HG03457 (cell line): ENCODE data around the gene INHBB.

Experiments
- ATAC-seq: cut with Tn5 transposase; IDR thresholded peaks from one replicate; pipeline ENCODE4 v1.9.1; 2021; ENCODE audit warnings: moderate number of reproducible peaks; ENCODE audit not compliant: unreplicated experiment

INHBB gene

DNA sequence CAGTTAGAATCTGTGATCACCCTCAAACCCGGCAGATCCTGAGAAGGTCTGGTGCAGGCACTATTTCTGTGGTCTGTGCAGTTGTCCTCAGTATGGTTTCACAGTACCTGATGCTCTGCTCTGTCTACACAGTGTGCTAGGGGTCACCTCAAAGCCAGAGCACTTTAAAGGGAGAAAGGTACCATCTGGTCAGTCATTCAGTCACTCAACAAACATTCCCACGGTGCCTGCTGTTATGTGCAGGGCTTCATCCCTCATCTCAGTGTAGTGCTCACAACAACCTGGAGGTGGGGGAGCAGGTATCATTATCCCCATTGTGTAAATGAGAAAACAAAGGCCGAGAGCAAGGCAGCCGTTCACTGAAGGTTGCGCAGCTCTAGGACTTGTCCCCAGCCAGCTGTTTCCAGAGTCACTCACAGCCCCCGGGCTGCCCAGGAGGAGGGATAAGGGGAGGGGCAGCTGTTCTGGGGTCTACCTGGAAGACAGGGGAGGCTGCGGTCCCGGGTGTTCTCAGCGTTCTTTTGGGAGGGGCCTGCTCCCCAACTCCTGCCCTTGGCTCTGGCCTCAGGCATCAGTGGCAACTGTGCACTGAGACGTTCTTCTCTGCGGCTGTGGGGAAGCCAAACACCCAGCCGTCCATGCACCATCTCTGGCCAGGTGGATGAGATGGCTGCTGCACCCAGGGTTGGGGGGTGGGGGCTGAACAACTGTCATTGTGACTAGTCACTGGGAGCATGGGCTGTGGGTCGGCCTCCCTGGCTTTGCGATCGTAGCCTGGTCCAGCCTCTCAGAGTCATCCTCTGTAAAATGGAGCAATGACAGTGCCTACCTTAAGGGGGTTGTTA, 9.2 kb downstream of the INHBB start:
- ATAC-seq: no peak

DNA sequence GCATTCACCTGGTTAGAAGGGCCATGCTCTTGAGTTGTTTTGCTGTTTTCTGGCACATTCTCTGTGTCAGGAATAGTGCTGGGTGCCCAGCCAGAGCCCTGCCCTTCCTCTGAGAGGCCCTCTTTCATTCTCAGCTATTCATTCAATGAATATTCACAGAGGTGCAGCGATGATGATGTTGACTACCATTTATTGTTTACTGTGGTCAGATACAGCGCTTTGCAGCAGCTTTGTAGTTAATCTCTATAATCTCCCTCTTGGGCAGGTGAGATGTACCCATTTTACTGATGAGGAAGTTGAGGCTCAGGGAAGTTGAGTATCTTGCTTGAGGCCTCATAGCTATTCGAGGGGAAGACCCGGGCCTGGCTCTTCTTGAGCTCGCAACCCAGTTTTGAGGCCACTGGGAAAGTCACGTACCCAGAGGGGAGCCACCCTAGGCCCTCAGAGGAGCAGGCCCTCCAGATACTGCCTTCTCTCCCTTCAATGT, 9.9 kb downstream of the INHBB start:
- no peak for ATAC-seq

DNA sequence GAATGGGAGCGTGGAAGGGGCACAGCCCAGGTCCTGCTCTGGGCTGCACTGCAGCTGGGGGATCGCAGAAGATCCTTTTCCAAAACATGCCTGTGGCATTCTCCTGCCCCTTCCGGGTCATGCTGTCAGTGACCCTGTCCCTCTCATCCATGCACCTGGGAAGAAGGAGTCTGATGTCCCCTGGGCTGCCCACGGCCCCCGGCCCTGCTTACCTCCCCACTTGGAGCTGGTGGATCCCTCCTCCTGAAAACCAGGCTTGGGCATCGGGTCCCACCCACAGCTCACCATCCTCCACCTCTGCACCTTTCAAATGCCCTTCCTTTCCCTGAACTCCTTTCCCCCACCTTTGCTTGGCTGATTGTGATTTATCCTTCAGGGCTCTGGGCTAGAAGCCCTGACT, 11.8 kb downstream of the INHBB start:
- no peak for ATAC-seq

GRCh38 chr2:120358734-120359465, 13.0 kb downstream of the INHBB start:
- ATAC-seq: no peak

- no peak for ATAC-seq
These were observed 14.4 kb downstream of the INHBB start for GRCh38 chr2:120360307-120360855.

- ATAC-seq: no peak
These were observed 17.0 kb downstream of the INHBB start for GRCh38 chr2:120362926-120363325.

GRCh38 chr2:120365236-120365793, 19.4 kb downstream of the INHBB start:
- no peak for ATAC-seq

DNA sequence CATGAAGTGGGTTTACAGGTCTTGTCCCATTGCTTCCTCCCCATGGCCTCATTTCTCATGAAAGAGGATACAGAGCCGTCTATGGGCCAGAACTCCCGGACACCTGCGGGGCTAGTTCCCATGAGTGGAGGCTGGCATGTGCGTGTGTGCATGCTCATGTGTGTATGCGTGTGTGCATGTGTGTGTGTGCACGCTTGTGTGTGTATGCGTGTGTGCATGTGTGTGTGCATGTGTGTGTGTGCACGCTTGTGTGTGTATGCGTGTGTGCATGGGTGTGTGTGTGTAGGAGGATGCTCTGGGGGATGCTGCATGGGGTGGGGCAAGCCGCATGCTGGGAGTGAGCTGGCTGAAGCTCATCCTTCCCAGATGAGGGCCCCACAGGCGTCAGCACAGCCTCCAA, 20.8 kb downstream of the INHBB start:
- no peak for ATAC-seq

DNA sequence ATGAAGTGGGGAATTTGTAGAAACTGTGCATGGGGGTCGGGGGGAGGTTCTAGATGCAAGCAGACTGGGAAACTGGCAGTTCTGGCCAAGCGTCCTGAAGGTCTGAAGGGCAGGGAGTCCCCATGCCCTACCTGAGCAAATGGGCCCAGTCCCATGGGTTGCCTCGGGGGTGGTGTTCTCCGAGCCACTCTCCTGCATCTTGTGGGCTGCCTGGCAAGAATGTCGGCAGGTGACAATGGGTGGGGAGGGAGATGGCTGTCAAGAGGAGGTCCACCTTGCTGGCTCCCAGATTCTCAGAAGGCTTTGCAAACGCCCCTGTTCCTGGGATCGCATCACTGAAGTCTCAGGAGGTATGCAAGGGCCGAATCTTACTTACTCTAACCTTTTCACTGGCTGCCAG, 21.3 kb downstream of the INHBB start:
- ATAC-seq: no peak

DNA sequence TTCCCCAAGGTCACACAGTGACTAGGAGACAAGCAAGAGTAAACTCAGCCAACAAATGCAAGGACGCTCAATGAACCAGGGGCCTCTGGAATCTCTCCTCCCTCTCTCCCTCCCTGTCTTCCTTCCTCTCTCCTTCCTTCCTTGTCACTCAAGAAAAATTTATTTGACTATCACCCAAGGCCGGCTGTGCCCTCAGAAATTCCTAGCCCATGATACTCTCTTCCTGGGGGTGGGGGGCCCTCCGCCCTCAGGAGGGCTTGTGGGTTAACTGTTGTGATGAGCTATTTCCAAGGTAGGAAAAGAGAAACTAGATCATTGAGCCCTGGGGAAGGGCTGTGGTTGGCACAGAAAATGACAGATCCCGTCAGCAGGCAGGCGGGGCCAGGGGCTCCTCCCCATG, 21.7 kb downstream of the INHBB start:
- no peak for ATAC-seq

GRCh38 chr2:120368086-120368485, 22.1 kb downstream of the INHBB start:
- no peak for ATAC-seq

GRCh38 chr2:120369250-120369649, 23.3 kb downstream of the INHBB start:
- no peak for ATAC-seq

DNA sequence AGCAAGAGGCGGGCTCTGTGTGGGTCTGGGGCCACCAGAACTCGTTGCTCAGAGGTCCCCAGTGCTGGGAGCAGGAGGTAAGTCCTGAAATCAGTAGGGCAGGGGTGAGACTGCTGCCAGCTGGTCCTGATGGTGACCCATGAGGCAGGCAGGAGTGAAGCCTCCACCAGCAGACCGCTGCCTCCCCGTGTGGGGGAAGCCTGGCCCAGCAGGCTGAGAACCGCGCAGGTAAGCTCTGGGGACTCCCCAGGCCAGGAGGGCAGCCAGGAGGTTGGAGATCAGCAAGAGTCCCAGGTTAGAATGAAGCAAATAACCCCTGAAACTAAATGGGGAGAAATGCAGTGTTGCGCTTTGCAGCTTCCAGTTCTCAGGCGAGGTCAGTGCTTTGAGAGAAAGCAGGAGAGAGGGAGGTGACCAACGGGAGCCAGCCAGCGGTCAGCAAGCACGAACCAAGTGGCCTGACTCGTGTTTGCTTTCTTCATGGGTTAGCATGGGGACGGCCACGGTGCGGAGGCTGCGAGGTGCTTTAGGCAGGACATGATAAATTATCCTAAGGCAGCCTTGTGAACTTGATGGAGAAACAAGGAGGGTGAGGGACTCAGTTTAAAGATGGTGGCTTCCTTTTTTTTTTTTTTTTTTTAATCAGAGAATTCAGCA, 26.2 kb downstream of the INHBB start:
- ATAC-seq: no peak

GRCh38 chr2:120372816-120373215, 26.9 kb downstream of the INHBB start:
- no peak for ATAC-seq

DNA sequence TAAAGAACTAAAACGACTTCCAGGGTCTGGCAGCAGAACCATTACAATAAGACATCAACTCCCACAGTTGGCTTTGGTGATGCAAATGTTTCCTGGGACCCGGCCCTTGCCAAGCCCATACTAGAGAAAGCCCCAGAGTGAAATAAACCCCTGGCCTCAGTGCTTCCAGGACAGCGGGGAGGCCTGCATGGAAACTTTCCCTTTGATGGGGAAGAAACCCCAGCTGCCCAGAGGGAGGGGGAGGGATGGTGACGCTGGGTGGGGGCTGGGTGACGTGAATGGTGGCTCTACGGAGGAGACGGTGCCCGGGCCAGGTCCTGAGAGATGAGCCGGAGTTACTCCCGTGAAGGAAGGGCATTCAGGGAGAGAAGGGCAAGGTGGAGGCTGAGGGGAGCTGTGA, 27.5 kb downstream of the INHBB start:
- no peak for ATAC-seq

GRCh38 chr2:120374821-120375220, 28.9 kb downstream of the INHBB start:
- no peak for ATAC-seq

DNA sequence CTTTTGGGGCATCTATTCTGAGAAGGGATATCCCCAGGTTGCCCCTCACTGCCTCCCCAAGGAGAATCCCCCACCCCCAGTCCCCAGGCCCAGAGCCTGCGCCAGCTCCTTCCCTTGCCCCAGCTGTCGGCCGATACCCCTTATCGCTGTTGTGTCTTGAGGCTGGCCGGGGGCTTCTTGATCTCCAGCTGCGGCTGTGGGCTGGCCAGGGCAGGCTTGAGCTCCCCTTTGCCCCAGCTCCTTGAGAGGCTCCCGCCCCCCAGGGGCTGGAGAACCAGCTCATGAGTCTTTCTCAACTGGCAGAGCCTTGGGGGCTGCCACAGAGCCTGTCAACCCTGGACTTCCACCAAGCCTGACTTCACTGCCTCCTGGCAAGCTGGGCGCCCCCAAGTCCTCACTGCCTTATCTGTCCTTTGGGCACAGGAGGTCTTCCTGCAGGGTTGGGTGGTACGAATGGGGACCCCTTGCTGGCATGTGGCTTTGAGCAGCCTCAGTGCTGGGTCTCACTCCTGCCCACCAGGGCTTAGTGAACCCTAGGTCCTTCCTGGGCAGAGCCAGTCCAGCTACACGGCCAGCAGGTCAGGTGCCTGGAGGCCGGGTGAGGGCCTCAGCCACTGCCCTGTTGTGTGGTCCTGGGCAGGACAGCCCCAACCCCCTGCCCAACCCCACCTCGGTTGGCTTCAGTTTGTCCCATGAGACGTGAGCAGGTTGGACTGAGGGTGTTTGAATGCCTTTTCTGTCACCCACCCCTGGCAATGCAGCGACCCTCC, 29.5 kb downstream of the INHBB start:
- ATAC-seq: no peak

DNA sequence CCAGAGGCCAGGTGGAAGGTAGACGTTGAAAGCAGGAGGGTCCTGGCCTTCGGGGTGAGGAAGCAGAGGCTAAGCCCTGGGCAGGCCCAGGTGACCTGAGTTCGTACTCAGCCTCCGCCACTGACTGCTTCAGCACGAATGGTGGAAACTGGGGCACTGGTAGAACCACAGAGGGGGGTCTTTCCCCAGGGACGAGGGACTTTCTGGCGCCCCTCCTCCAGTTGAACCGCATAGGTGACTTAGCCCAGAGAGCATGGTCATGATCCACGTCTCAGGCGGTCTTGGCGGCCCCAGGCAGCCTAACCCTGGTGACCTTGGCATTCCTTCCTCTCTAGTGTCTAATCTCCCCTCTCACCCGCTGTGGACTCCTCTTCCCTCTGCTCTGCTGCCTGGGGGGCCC, 30.2 kb downstream of the INHBB start:
- no peak for ATAC-seq

DNA sequence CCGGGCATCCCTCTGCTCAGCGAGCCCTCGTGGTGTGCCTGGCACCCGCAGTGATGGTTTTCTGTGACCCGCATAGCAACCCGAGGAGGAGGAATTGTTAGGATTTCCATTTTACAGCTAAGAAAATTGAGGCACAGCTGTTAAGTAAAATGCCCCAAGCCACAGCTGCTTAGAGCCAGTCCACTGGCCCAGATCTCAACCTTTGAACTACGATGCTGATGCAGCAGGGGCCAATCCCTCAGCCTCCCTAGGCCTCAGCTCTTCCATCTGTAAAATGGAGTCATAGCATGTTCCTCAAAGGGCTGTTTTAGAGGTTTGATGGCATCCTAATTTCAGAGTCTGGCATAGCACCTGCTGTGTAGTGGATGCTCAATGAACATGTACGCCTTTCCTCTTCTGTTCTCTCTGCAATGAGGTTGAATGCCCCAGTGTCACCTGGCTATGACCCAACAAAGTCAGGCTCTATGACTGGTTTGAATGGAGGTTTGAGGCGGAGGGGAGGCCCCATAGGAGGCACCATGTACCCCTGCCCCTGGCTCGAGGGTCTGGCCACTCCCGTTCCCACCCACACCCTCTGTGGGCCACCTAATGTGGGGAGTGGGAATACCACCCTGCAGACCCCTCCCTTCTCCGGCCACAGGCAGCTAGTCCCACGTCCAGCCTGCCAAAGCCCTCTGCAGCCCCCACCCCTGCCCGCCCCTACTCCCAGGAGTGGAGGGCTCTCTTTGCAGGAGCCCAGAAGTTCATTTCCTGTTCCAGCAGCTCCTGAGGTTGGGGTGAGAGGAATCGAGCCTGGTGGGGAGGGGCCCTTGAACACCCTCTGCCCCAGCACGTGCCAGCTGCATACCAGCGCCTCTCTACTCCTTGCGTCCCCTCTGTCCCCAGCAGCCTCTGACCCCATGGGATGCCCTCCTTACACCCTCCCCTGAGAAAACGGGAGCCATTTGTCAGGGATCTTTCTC, 31.0 kb downstream of the INHBB start:
- ATAC-seq: no peak
